Measurements from ENCODE around the gene ANXA5. TPM values are rescaled to one million over a fixed set of nuclear protein-coding genes. Genes with fewer than 3 reads are reported as not detected.

ANXA5 gene
- total and polyA plus RNA-seq, 2 experiments from 2014 or later: 129 to 181 TPM

GRCh38 chr4:121728798-121729226, 32.0 kb upstream of the ANXA5 start (continued):
- TF ChIP-seq ZNF462 (CRISPR knock-in tag; IDR thresholded peaks at IDR 0.05): no peak

- Histone ChIP-seq H3K4me1 (ENCODE audit: insufficient read depth) (0 out of 2 replicates have a peak, but pooled peaks cover 3% of the 10 kb centered on the region), H4K20me1 (replicated peaks; ENCODE audit: insufficient read depth) (no peaks in the 10 kb centered on the region), H3F3A (replicated peaks; ENCODE audit: low read depth) (no peaks in the 10 kb centered on the region), H3K4me3 (no peak overlapping the region), H2AFZ (no peak overlapping the region), H3K9me2 (ENCODE audit: insufficient read depth) (no peaks in the 10 kb centered on the region), H3K4me2 (no peak overlapping the region), H3K27ac (ENCODE audit: low read depth) (no peak overlapping the region), H3K36me3 (ENCODE audit: insufficient read depth) (no peaks in the 10 kb centered on the region), H3K27me3 (ENCODE audit: insufficient read depth) (no peaks in the 10 kb centered on the region), H3K79me2 (replicated peaks; ENCODE audit: insufficient read depth) (no peaks in the 10 kb centered on the region)
- Mint-ChIP-seq H3K27me3 (ENCODE audit: insufficient read depth, low read depth, poor library complexity) (no peaks in the 10 kb centered on the region), H3K4me1 (peaks cover 4% of the 10 kb centered on the region; the same call in 2 of the 3 replicates), H3K27ac (no peak overlapping the region), H3K9me3 (no peaks in the 10 kb centered on the region), H3K4me3 (no peak overlapping the region), H3K36me3 (ENCODE audit: low read depth) (no peaks in the 10 kb centered on the region)
- ATAC-seq: no peak
- DNase-seq (ENCODE audit: low spot score): no peak
- TF ChIP-seq POLR2AphosphoS5 (IDR thresholded peaks at IDR 0.05; ENCODE audit: low read depth): no peak
- no peak for TF ChIP-seq EZH2phosphoT487 (IDR thresholded peaks at IDR 0.05; ENCODE audit: unreplicated experiment)
- TF ChIP-seq ZNF462 (CRISPR knock-in tag; IDR thresholded peaks at IDR 0.05): no peak
- no peak for TF ChIP-seq ZNF331 (CRISPR knock-in tag; IDR thresholded peaks at IDR 0.05; ENCODE audit: low read depth)
- TF ChIP-seq STAT1 (IDR thresholded peaks at IDR 0.05; ENCODE audit: unreplicated experiment): no peak
- no peak for TF ChIP-seq NANOG (IDR thresholded peaks at IDR 0.05; ENCODE audit: borderline replicate concordance)
- TF ChIP-seq CREB1 (CRISPR knock-in tag; IDR thresholded peaks at IDR 0.05; ENCODE audit: low read depth): no peak
- no peak for TF ChIP-seq CTCF (conservative IDR thresholded peaks at IDR 0.05; ENCODE audit: low read depth in 2 of 2)
Observed at GRCh38 chr4:121728066-121728465, 31.3 kb upstream of the ANXA5 start.
